ENCODE measurements around the gene PRPF8.
A peak's percentile ranks its signal among the peaks of the same experiment; 100 is the strongest.

The PRPF8 gene

GRCh38 chr17:1644493-1645206, 40.0 kb downstream of the PRPF8 start:
- peak; percentile 39 for DNase-seq (ENCODE audit: low spot score)

- no peak for DNase-seq (ENCODE audit: low spot score)
Observed at GRCh38 chr17:1643999-1644492, 40.6 kb downstream of the PRPF8 start.

GRCh38 chr17:1643293-1643998, 41.2 kb downstream of the PRPF8 start:
- DNase-seq (ENCODE audit: low spot score), result peak; percentile 84

GRCh38 chr17:1641065-1641403, 43.6 kb downstream of the PRPF8 start:
- no peak for DNase-seq (ENCODE audit: low spot score)

GRCh38 chr17:1640329-1641064, 44.2 kb downstream of the PRPF8 start:
- DNase-seq (ENCODE audit: low spot score), result no peak

- no peak for DNase-seq (ENCODE audit: low spot score)
Observed at GRCh38 chr17:1639549-1640180, 45.0 kb downstream of the PRPF8 start.

- DNase-seq (ENCODE audit: low spot score), result no peak
Observed at GRCh38 chr17:1638624-1639300, 45.9 kb downstream of the PRPF8 start.

- no peak for DNase-seq (ENCODE audit: low spot score)
Observed at GRCh38 chr17:1638171-1638590, 46.5 kb downstream of the PRPF8 start.

GRCh38 chr17:1636732-1637285, 47.9 kb downstream of the PRPF8 start:
- DNase-seq (ENCODE audit: low spot score), result no peak

GRCh38 chr17:1635675-1636465, 48.8 kb downstream of the PRPF8 start:
- no peak for DNase-seq (ENCODE audit: low spot score)

GRCh38 chr17:1634841-1635650, 49.6 kb downstream of the PRPF8 start:
- DNase-seq (ENCODE audit: low spot score), result no peak

GRCh38 chr17:1630662-1631061, 54.0 kb downstream of the PRPF8 start:
- DNase-seq (ENCODE audit: low spot score), result no peak

GRCh38 chr17:1629504-1630310, 55.0 kb downstream of the PRPF8 start:
- DNase-seq (ENCODE audit: low spot score), result peak; percentile 75

- DNase-seq (ENCODE audit: low spot score), result peak; percentile 99
Observed at GRCh38 chr17:1628856-1629503, 55.7 kb downstream of the PRPF8 start.

- peak; percentile 92 for DNase-seq (ENCODE audit: low spot score)
Observed at GRCh38 chr17:1627982-1628855, 56.4 kb downstream of the PRPF8 start, which contains the start of gene SLC43A2. Gene SLC43A2, minus strand, starts transcription at chr17:1628834. Its CDS starts 960 bp downstream, at chr17:1627874.

GRCh38 chr17:1627182-1627981, 57.3 kb downstream of the PRPF8 start:
- peak; percentile 87 for DNase-seq (ENCODE audit: low spot score)

Data from germinal center (tissue), 1 donor.